ENCODE data around the gene DLG2. TPM values are rescaled to one million over a fixed set of nuclear protein-coding genes. Genes with fewer than 3 reads are reported as not detected.
A peak's percentile ranks its signal among the peaks of the same experiment; 100 is the strongest.

The DLG2 gene
- total RNA-seq, 1 experiment from 2014 or later = 0.72 TPM

DNA sequence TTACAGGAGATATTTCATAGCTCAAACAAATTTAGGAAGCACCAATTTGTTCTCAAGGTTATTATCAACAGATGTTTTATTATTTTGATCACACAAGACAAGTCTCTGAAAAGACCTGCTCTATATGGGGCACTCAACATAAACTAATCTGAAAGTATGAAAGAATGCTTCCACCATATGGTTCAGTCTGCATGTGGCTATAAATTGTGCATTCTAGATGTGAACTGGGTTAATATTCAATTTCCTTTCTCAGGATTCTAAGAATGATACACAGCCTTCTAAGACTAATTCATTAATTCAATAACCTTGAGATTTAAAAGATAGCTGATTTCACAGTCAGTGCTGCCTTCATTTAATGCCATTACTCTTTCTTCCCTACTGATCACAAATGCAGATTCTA lies 1489.6 kb downstream of the DLG2 start:
- DNase-seq (ENCODE audit: low spot score) = no peak

DNA sequence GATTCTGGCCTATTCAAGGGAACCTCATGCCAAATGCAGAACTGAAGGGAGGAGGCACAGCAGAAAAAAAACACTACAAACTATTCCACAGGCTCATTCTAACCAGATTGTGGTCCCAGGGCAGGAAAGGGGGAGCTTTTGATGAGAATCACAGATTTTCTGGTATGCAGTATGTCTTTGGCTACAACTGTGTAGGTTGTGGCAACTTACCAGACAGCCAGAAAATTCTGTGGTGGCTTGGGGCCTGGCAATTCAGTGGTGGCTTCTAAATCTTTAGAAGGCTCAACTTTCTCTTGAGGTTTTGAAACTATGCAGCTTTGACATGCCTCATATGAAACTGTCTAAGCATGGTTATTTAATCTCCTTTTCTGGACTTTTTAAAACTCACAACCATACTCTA lies 1490.2 kb downstream of the DLG2 start:
- DNase-seq (ENCODE audit: low spot score) = no peak

DNA sequence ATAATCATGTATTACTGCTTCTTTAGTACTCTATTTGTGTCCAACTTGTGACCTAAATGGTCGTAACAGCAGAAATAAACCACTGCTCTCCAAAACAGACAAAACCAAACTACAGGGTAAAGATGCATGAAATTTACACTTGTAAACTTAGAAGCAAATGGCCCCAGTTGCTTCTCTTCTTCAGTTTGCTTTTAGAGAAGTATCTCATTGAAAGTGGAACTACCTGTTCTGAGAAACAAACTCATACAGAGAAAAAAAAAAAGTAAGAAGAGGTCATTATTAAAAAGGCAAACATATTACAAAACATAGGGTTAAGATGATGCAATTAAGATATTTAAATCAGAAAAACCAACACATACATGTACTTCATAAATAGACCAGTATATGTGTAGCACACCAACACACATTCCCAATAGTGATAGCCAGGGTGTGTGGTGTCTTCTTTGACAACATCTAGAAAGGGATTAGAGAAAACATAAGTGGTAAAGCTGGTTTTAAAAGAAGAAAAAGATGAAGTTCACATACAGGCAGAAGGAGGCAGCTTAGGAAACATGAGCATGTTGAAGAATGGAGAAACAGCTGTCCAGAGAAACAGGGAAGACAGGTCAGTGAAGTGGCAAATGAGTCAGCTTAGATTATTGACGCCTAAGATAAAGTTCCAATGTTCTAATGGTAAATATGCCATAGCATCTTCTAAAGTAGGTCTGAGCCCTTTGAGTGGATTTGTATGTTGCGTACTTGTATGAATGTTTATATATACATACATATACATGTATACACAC lies 1496.3 kb downstream of the DLG2 start:
- DNase-seq (ENCODE audit: low spot score) = no peak

DNA sequence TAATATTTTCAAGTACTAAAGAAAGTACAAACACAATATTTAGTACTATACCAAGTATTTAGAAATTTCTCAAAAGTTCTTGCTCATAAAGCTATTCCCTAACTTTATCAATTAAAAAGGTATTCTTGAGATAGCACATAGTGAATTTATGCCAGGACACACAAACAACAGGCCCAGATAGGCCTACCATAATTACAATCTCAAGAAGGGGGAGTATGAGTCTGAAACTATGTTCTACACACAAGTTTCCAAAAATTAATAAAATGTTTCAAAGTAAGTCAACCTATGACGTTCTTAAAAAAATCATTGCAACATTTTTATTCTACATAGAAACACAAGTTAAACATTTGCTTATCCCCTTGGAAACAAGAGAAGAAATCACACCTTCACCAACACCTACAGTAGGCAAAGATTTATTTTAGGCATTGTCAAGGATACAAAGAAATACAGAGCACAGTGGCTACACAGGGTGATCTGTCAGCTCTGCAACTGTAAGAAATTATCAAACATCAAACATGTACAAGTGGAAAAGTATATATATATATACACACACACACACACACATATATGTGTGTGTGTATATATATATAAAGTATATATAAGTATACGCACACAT lies 1497.1 kb downstream of the DLG2 start:
- DNase-seq (ENCODE audit: low spot score) = no peak

DNA sequence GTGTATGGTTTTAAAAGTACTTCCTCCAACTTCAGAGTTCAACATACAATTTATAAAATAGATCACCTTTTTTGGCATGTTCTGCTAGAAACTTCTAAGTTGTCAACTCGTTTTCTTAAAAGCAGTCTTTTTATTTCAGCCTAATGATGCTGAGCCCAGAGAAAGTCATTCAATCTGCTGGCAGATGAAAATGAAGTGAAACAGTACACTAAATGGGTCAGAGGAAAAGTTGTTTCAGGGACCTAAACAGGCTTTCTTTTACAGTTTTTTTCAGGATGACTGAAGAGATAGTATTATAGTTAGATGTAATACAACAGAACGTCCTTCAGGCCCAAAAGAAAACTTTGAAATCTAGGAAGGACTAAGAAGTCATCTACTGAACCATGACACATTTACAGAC lies 1498.3 kb downstream of the DLG2 start:
- DNase-seq (ENCODE audit: low spot score) = no peak

GRCh38 chr11:84117394-84117793 lies 1509.8 kb downstream of the DLG2 start:
- peak; percentile 31 for DNase-seq (ENCODE audit: low spot score)

DNA sequence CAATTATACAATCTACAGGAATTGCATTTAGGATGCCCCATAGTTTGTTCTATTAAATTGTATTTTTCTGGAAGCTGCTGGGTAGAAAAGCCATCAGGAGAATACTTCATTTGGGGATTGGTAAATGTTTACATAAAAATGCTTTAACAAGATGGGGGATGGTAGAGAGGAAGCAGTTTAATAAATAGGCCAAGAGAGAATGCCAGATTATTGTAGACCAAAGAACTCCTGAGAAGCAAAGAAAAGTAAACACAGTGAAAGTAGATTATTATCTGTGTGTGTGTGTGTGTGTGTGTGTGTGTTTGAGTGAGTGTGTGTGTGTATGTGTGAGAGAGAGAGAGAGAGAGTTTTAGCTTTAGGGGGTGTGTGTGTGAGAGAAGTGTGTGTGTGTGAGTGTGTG lies 1520.6 kb downstream of the DLG2 start:
- no peak for DNase-seq (ENCODE audit: low spot score)

DNA sequence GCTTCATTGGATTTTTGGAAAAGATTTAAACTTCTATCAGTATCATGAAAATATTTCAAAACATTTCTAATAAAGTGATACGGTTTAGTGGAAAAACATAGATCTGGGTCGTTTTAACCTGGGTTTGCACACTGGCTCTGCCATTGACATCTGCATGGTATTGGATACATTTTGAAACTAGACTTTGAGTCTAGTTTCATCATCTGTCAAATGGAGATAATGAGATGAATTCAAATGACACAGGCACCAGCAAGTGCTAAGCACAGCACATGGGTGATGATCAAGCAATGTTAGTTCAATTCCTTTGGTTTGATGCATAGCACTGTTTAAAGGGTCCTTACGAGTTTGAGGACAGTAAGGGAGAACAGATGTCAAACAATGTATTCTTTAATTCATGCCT lies 1522.0 kb downstream of the DLG2 start:
- DNase-seq (ENCODE audit: low spot score) = no peak

- DNase-seq (ENCODE audit: low spot score) = no peak
Observed at GRCh38 chr11:84103096-84103495, 1524.0 kb downstream of the DLG2 start.

DNA sequence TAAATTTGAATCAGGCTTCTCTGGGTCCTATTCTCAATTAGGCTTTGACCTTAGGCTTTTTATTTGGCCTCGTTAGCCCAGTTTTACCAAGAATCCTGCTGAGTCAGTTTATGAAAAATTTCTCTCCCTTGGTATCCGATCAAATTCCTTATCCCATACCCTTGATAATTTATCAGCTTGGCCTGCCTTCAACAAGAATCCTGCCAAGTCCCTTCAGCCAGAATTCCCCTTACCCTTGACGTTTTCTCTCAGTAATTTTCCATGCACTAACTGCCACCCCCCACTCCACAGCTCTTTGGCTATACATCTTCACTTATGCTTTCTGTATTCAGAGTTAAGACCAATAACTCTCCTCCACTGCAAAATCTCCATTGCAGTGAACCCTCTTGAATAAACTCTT lies 1530.0 kb downstream of the DLG2 start:
- no peak for DNase-seq (ENCODE audit: low spot score)

DNA sequence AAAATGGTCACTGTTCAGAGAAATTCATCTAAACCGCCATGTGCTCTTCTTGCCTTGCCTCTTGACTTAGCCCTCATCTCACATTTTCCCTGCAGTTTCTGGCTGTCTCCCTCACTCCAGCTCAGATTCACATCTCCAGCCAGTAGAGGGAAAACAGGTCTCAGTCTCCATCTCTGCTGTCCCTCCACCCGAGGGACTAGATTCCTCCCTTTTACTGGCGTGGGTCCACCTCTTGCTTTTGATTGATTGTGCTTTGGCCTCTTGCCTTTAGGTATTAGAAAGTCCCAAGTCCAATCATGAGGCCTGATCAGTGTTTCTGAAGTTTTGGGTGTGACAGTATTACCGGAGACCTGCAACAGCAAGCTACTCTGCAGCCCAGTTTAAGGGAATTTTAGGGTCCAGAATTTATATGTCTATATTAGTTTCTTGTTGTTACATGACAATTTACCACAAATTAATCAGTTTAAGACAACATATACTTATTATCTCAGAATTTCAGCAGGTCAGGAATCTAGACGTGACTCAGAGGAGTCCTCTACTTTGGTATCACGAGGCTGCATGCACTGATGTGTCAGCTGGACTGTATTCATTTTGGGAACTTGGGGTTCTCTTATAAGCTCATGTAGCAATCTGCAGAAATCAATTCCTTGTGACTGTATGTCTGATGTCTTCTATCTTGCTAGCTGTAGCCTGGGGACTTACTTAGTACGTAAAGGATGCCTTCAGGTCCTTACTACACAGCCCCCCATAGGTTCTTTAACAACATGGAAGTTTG lies 1535.7 kb downstream of the DLG2 start:
- DNase-seq (ENCODE audit: low spot score) = no peak

DNA sequence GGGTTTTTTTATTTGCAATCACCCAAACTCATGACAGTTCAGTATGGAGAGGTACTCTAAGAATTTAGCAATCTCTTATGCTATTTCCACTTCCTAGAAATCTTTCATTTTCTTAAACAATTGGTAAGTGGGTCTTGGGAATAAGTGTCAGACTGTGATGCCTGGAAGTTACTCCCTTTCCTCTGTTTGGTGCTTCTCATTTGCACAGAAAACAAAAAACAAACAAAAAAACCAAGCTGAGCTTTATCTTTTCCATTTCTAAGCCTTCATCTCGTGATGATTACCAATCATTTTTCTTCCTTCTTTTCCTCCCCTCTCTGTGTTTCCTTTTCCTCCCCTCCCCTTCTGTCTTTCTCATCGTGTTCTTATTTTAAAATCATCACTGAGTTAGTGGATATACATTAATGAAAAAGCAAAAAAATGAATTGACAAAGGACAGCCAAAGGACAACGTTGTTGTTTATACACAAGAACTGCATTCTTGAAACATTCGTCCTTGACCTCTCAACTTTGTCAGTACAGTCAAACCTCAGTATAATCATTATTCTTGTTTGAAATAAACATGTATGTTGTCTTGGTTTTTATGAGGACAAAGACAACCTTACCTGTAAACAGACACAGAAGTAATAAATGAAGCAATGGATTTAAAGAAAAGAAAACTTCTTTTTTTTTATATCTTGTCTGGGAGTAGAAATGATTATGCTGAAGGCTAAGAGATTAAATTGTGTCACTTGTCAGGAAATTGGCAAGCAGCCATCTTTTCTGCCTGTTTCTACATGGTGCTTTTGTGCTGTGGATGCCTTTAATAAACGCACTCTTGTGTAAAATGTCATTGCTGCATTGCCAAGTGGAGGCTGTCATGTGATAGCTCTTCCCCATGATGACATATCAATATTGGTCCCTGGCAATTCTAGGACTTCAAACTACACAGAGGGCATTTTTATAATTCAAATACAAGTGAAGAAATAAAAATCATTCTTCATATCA lies 1537.8 kb downstream of the DLG2 start:
- no peak for DNase-seq (ENCODE audit: low spot score)

DNA sequence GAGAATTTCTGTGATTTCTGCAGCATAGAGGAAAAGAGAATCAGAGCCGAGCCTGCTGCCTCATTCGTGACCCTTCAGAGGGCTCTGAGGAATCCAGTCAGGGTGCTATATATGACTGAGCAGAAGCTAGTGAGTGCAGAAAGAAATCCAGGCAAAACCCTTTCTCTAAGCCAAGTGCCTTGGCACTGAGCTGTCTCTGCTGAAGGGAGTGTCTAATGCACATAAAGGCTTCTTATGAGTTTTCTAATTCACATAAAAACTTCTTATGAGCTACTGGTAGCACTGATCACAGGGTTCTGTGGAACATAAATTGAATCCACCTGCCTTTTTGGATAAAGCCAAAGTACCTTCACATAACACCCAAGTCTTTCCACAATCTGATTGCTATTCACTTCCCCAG lies 1555.3 kb downstream of the DLG2 start:
- DNase-seq (ENCODE audit: low spot score) = no peak

- DNase-seq (ENCODE audit: low spot score) = no peak
Observed at GRCh38 chr11:84069048-84069447, 1558.1 kb downstream of the DLG2 start.

DNA sequence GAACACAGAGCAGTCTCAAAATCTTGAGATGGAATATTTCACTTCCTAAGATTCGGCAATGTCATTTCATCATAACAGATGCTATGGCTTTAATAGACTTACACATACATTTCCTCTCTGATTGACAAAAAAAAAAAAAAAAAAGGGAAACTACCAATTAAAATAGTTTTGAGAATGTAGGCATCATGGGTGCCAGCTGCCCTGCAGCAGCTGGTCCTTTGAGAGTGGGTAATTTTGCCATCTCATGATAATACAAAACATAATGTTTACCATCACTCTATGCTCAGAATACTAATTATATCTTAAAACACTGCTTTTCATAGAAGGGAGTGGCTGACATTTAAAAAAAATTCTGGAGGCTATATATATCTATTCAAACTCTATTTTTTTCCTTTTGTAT lies 1565.4 kb downstream of the DLG2 start:
- DNase-seq (ENCODE audit: low spot score) = no peak

DNA sequence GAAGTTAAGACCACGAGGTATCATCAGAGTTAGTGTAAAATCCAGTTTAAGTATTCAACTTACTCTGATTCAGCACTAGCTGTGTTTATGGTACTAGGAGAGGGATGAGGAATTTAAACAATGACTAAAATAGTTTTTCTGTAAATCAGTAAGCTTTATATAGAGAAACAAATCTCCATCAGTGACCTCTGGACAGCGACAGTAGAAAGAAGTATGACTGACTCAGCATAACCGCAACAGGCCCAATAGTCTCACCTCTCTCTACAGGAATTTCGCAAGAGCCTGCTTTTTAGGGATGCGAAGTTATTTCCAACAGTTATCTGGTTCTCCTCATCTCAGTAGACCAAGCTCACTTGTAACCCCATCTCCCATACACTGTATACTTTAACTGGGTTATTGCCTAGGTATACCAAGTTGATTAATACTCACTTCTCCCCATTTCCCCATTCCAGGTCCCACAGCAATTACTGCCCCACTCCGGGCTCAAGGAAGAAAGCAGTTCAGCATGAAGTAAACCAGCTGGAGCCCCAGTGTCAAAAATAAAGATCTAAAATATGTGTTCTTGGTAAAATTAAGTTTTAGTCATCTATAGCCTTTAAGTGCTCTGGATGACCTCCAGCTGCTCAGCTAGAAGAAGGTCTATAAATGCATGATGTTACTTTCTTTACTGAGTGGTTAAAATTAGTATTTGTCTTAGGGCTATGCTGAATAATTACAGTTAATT lies 1570.3 kb downstream of the DLG2 start:
- DNase-seq (ENCODE audit: low spot score) = peak; percentile 5

- DNase-seq (ENCODE audit: low spot score) = no peak
Observed at GRCh38 chr11:84045146-84045545, 1582.0 kb downstream of the DLG2 start.

- DNase-seq (ENCODE audit: low spot score) = no peak
Observed at GRCh38 chr11:84044706-84045105, 1582.4 kb downstream of the DLG2 start.

DNA sequence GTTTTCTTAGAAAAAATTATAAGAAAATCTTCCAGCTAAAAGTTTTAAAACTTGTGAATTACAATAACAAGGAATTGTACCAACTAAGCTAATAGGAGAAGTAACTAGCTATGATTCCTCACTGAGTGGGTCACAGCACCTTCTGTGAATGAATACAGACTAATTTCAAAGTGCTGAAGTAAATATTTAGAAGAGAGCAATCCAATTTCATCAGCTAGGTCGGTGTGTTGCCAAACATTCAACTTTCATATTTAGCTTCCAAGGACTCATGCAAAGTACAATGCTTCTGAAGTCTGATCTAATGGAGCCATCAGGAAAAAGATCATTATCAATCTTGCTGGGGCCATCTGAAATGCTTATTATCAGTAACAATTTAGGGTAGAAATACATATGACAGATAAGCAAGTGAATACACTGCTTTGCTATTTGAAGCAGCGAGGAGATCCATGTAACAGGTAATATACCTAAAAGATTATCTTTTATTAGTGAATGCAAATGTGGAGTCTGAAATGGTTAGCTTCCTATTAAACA lies 1590.4 kb downstream of the DLG2 start:
- DNase-seq (ENCODE audit: low spot score) = no peak

GRCh38 chr11:84035645-84036044 lies 1591.5 kb downstream of the DLG2 start:
- no peak for DNase-seq (ENCODE audit: low spot score)

DNA sequence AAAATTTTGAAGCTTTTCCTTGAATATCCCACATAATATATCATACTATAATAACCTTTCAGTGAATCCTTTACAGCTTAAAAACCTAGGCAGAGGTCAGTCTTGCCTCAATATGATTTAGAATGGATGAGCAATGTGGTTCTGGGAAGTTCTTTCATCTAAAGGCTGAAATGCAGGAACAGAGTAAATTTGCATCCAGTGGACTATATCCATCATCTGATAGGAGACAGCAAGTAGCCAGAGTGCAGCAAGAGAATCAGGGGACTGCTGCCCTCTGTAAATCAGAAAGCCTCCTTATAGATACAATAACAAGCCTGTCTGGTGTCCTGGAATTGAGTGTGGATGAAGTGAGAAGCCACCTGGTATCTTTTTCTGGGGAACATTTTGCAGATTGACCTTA lies 1592.7 kb downstream of the DLG2 start:
- DNase-seq (ENCODE audit: low spot score) = no peak

All from A172 (cell line).